Parathyroid adenoma (tissue), 2 donors: Measurements from ENCODE around the gene IARS1.

Experiments
- H2AFZ ChIP-seq: fragments of 300-600 bp; sonication (generic); one replicate; pipeline ENCODE4 v1.7.0; 2017; ENCODE audit warnings: antibody characterized with exemption, mild to moderate bottlenecking
- H3K27ac ChIP-seq: fragments of 300-600 bp; sonication (generic); one replicate; pipeline ENCODE4 v1.7.0; 2017
- H3K27me3 ChIP-seq: fragments of 300-600 bp; sonication (generic); one replicate; pipeline ENCODE4 v1.7.0; 2017; ENCODE audit warnings: low read length; ENCODE audit not compliant: control insufficient read depth, insufficient read depth
- H3K36me3 ChIP-seq: fragments of 300-600 bp; sonication (generic); one replicate; pipeline ENCODE4 v1.7.0; 2017; ENCODE audit warnings: low read length; ENCODE audit not compliant: control insufficient read depth, insufficient read depth
- H3K4me1 ChIP-seq: fragments of 300-600 bp; sonication (generic); one replicate; pipeline ENCODE4 v1.7.0; 2017; ENCODE audit warnings: control low read depth
- H3K4me2 ChIP-seq: fragments of 300-600 bp; sonication (generic); one replicate; pipeline ENCODE4 v1.7.0; 2017; ENCODE audit warnings: low read length
- H3K4me3 ChIP-seq: fragments of 300-600 bp; sonication (generic); one replicate; pipeline ENCODE4 v1.7.0; 2017; ENCODE audit warnings: low read depth, low read length
- H3K79me2 ChIP-seq: fragments of 300-600 bp; sonication (generic); one replicate; pipeline ENCODE4 v1.7.0; 2017; ENCODE audit warnings: control low read depth
- H3K9ac ChIP-seq: fragments of 300-600 bp; sonication (generic); one replicate; pipeline ENCODE4 v1.7.0; 2017; ENCODE audit warnings: mild to moderate bottlenecking
- H3K9me3 ChIP-seq: fragments of 300-600 bp; sonication (generic); one replicate; pipeline ENCODE4 v1.7.0; 2017; ENCODE audit warnings: low read length; ENCODE audit not compliant: control insufficient read depth
- TF ChIP-seq, protein P1 (sequence below): fragments of 300-600 bp; sonication (generic); IDR thresholded peaks from one replicate; pipeline ENCODE4 v1.7.0; 2017; ENCODE audit warnings: antibody characterized with exemption, mild to moderate bottlenecking
- donor health status: primary hyperparathyroidism.

IARS1 gene

GRCh38 chr9:92257327-92257726 lies 36.2 kb downstream of the IARS1 start:
- Histone ChIP-seq H3K9ac (no peak overlapping the region), H3K27me3 (no peaks in the 10 kb centered on the region), H3K9me3 (no peaks in the 10 kb centered on the region), H3K4me2 (no peak overlapping the region), H3K4me1 (no peaks in the 10 kb centered on the region), H3K4me3 (no peak overlapping the region), H3K36me3 (no peaks in the 10 kb centered on the region), H2AFZ (no peak overlapping the region), H3K79me2 (no peaks in the 10 kb centered on the region), H3K27ac (no peak overlapping the region)
- TF ChIP-seq, protein P1, sequence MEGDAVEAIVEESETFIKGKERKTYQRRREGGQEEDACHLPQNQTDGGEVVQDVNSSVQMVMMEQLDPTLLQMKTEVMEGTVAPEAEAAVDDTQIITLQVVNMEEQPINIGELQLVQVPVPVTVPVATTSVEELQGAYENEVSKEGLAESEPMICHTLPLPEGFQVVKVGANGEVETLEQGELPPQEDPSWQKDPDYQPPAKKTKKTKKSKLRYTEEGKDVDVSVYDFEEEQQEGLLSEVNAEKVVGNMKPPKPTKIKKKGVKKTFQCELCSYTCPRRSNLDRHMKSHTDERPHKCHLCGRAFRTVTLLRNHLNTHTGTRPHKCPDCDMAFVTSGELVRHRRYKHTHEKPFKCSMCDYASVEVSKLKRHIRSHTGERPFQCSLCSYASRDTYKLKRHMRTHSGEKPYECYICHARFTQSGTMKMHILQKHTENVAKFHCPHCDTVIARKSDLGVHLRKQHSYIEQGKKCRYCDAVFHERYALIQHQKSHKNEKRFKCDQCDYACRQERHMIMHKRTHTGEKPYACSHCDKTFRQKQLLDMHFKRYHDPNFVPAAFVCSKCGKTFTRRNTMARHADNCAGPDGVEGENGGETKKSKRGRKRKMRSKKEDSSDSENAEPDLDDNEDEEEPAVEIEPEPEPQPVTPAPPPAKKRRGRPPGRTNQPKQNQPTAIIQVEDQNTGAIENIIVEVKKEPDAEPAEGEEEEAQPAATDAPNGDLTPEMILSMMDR = no peak

DNA sequence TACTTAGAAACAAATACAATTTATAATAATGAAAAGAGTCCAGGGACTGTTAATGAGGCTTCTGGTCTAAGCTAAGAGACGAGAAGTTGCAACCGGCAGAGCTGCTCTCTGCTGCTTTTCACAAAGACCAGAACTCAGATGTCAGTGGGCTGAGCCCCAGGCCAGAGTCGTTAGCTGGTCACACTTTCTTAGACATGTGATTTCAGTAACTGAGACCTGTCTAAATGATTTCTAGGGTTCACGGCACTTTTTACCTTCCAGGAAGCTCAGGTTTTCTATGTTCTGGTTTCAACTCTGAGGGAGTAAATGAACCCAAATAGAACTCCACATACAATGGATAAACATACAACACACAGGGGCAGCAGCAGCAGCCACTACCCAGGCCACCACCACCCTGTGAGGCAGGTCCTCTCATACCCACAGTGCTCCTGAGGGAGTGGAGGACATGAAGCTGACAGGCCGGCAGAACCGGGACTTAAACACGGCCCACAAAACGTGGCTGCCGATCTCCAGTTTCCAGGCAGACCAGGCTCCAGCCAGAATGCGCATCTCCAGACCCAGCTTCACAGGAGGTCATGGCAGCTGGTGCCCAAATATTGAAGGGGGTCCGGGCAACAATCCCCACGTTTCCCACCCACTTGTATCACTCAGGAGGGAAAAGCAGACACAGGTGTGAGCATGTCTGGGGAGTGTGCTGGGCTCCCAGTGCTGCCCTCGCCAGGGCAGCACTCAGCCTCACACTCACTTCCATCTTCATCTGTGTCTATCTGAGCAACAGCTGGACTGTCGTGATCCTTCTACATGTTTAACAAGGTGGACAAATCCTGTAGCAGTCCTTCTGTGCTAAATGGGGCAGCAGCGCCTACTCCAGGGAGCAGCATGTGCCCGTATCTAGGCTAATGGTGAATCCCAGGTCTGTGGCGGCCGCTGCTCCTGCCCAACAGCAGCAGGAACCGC lies 38.8 kb downstream of the IARS1 start:
- no peaks in the 10 kb centered on the region for H3K79me2 ChIP-seq
- TF ChIP-seq, protein P1 = no peak
- no peak overlapping the region for H3K4me3 ChIP-seq
- H3K9me3 ChIP-seq = no peaks in the 10 kb centered on the region
- H3K9ac ChIP-seq = no peak overlapping the region
- no peaks in the 10 kb centered on the region for H3K27me3 ChIP-seq
- H3K4me2 ChIP-seq = no peak overlapping the region
- H3K4me1 ChIP-seq = no peaks in the 10 kb centered on the region
- no peaks in the 10 kb centered on the region for H3K36me3 ChIP-seq
- H2AFZ ChIP-seq = no peak overlapping the region
- H3K27ac ChIP-seq = no peak overlapping the region

GRCh38 chr9:92253656-92254055 lies 39.8 kb downstream of the IARS1 start:
- Histone ChIP-seq H3K4me3 (no peak overlapping the region), H3K27me3 (no peaks in the 10 kb centered on the region), H3K36me3 (no peaks in the 10 kb centered on the region), H3K9ac (no peak overlapping the region), H3K9me3 (no peaks in the 10 kb centered on the region), H3K79me2 (no peaks in the 10 kb centered on the region), H3K4me2 (no peak overlapping the region), H2AFZ (no peak overlapping the region), H3K4me1 (no peaks in the 10 kb centered on the region), H3K27ac (no peak overlapping the region)
- TF ChIP-seq, protein P1 = no peak

DNA sequence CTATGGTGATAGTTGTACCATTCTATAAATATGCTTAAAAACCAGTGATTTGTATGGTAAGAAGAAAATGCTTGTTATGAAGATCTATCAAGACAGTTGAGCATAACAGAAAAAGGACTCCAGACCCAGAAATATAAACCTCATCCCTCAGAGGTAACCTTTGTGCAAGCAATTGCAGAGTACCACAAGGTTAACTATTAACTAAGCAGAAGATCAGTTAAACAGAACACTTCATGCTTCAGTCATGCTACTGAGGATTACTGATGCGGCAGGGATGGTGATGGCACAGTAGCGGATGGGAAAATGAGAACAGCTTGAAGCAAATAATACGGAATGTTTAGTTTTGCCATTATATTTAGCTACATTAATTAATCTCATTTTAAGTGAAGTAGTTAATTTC lies 45.5 kb downstream of the IARS1 start:
- Histone ChIP-seq H3K27me3 (no peaks in the 10 kb centered on the region), H3K79me2 (no peaks in the 10 kb centered on the region), H2AFZ (no peak overlapping the region), H3K4me3 (no peak overlapping the region), H3K9me3 (no peaks in the 10 kb centered on the region), H3K4me2 (no peak overlapping the region), H3K4me1 (no peaks in the 10 kb centered on the region), H3K9ac (no peak overlapping the region), H3K36me3 (no peaks in the 10 kb centered on the region), H3K27ac (no peak overlapping the region)
- TF ChIP-seq, protein P1 = no peak

DNA sequence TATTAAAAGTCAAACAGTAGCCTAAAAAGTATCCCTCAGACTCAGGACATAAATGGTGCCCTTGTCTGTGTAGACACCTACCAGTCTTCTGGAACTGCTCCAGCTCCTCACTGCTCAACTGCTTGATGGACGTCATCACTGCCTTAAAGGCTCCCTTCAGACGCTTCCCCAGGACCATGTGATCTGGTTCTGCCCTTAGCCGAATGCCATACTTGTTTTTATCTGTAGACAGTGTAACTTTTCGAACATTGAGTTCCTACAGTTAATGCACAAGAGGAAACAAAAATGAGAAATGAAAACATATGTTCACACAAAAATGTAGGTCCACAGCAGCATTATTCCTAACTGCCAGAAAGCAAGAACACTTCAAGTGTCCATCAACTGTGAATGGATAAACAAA lies 46.2 kb downstream of the IARS1 start:
- Histone ChIP-seq H3K4me2 (no peak overlapping the region), H3K9me3 (no peaks in the 10 kb centered on the region), H3K79me2 (no peaks in the 10 kb centered on the region), H3K9ac (no peak overlapping the region), H3K4me3 (no peak overlapping the region), H3K4me1 (no peaks in the 10 kb centered on the region), H3K27me3 (no peaks in the 10 kb centered on the region), H3K27ac (no peak overlapping the region), H2AFZ (no peak overlapping the region), H3K36me3 (no peaks in the 10 kb centered on the region)
- TF ChIP-seq, protein P1 = no peak
